Right lobe of liver (tissue), 6 donors: ENCODE data around the gene OPCML. TPM values are rescaled to one million over a fixed set of nuclear protein-coding genes. Genes with fewer than 3 reads are reported as not detected.

ENCODE experiments used
- ATAC-seq, 4 donors: fragments of 200-7000 bp; cut with Tn5 transposase; one replicate each; pipeline ENCODE4 v1.9.1; 2020; ENCODE audit warnings: mild to moderate bottlenecking in 4 of 4, moderate library complexity in 4 of 4
- DNase-seq, 3 donors: peaks; one replicate each; pipeline ENCODE4 v3.0.0-alpha.2; 2020
- H3K27ac ChIP-seq, 3 donors: fragments of 200-600 bp; one replicate each; pipeline ENCODE4 v1.8.0; 2022
- H3K27me3 ChIP-seq, 2 donors: fragments of 200-600 bp; one replicate each; pipeline ENCODE4 v1.8.0; 2022
- H3K36me3 ChIP-seq, 4 donors: fragments of 200-600 bp; sonication (generic) in 1 of 4; one replicate each; pipeline versions ENCODE4 v1.5.1 to v1.8.0; 2017 to 2022; ENCODE audit warnings: control low read depth in 1 of 4
- H3K4me1 ChIP-seq, 4 donors: fragments of 200-600 bp; sonication (generic) in 1 of 4; one replicate each; pipeline versions ENCODE4 v1.5.1 to v1.8.0; 2017 to 2022; ENCODE audit warnings: control low read depth in 1 of 4
- H3K4me3 ChIP-seq, 3 donors: fragments of 200-600 bp; one replicate each; pipeline ENCODE4 v1.8.0; 2022
- H3K9me3 ChIP-seq, 4 donors: fragments of 200-600 bp; sonication (generic) in 1 of 4; one replicate each; pipeline versions ENCODE4 v1.5.1 to v1.8.0; 2017 to 2022; ENCODE audit warnings: control low read depth in 1 of 4
- POLR2A ChIP-seq: fragments of 450-650 bp; IDR thresholded peaks from one replicate; pipeline ENCODE4 v1.6.1; 2017; ENCODE audit warnings: antibody characterized with exemption, mild to moderate bottlenecking
- WGBS: methylation state at CpG from one replicate; pipeline ENCODE4 v1.1.6; 2018; ENCODE audit warnings: low coverage, low lambda C conversion rate; ENCODE audit not compliant: insufficient coverage; ENCODE audit errors: missing lambda C conversion rate; 5-methylcytosine and 5-hydroxymethylcytosine counted together
- intact Hi-C, 2 donors: fragments of 100-400 bp; cut with DNase I; formaldehyde crosslinking; loops; one replicate each; pipeline versions ENCODE4 v1.11.2 to v1.14.1; 2022
- total RNA-seq, 6 experiments: library from RNA; depleted of rRNA in 2 of 6; stranded (reverse); fragments of >200 nt in 2 of 6; fragmentation: NEBNext Ultra II Directional in 3 of 6; extraction: Animal tissue kit (Norgen Biotek cat#: 25700) in 3 of 6; gene quantifications; one replicate each; pipeline versions ENCODE4 v1.1.0 to v1.2.4, GENCODE V29; 2016 to 2023
- TF ChIP-seq, protein P1 (sequence below), 4 donors: fragments of 200-600 bp in 3 of 4; fragments of 450-650 bp in 1 of 4; IDR thresholded peaks; one replicate each; pipeline versions ENCODE4 v1.5.1 to v1.8.0; 2016 to 2022; ENCODE audit warnings: antibody characterized with exemption in 4 of 4, mild to moderate bottlenecking in 2 of 4
- donor health status: DM: no; HTN: yes; CAD: no.
- donor health status: DM: no; HTN: no; CAD: no.
- donor health status: DM: no; HTN: no; CAD: no.
- donor health status: DM: no; HTN: yes; CAD: no.
- donor health status: DM: no; HTN: yes; CAD: no.

OPCML gene
- total RNA-seq, 6 experiments from 2014 or later = 0.11 TPM; not detected in 5

- no peak overlapping the region for H3K27ac ChIP-seq
- DNase-seq (no peak), ATAC-seq (no peak)
- H3K4me3 ChIP-seq = no peak overlapping the region
- no peaks in the 10 kb centered on the region for H3K4me1 ChIP-seq
- no peaks in the 10 kb centered on the region for H3K9me3 ChIP-seq
- intact Hi-C loops = no loop called here
- TF ChIP-seq, protein P1, sequence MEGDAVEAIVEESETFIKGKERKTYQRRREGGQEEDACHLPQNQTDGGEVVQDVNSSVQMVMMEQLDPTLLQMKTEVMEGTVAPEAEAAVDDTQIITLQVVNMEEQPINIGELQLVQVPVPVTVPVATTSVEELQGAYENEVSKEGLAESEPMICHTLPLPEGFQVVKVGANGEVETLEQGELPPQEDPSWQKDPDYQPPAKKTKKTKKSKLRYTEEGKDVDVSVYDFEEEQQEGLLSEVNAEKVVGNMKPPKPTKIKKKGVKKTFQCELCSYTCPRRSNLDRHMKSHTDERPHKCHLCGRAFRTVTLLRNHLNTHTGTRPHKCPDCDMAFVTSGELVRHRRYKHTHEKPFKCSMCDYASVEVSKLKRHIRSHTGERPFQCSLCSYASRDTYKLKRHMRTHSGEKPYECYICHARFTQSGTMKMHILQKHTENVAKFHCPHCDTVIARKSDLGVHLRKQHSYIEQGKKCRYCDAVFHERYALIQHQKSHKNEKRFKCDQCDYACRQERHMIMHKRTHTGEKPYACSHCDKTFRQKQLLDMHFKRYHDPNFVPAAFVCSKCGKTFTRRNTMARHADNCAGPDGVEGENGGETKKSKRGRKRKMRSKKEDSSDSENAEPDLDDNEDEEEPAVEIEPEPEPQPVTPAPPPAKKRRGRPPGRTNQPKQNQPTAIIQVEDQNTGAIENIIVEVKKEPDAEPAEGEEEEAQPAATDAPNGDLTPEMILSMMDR (IDR thresholded peaks at IDR 0.05) = no peak
- no peak for TF ChIP-seq POLR2A
- no peaks in the 10 kb centered on the region for H3K27me3 ChIP-seq
- WGBS = 58% methylated on average over 5 of the region's 12 CpGs
- H3K36me3 ChIP-seq = no peaks in the 10 kb centered on the region
Observed at GRCh38 chr11:133382131-133382812, 150.0 kb downstream of the OPCML start.

- ATAC-seq = no peak
- 17% methylated on average over 1 of the region's 3 CpGs for WGBS
- no peak overlapping the region for H3K4me3 ChIP-seq
- no peaks in the 10 kb centered on the region for H3K27me3 ChIP-seq
- no peaks in the 10 kb centered on the region for H3K4me1 ChIP-seq
- no peaks in the 10 kb centered on the region for H3K9me3 ChIP-seq
- H3K27ac ChIP-seq = no peak overlapping the region
- TF ChIP-seq, protein P1 (IDR thresholded peaks at IDR 0.05) = no peak
- no peak for TF ChIP-seq POLR2A
- intact Hi-C loops = no loop called here
- no peaks in the 10 kb centered on the region for H3K36me3 ChIP-seq
- no peak for DNase-seq
Observed at GRCh38 chr11:133381761-133382130, 150.6 kb downstream of the OPCML start.

- no peak for DNase-seq
- no peak for ATAC-seq
- H3K27ac ChIP-seq = no peak overlapping the region
Observed at GRCh38 chr11:133366147-133366546, 166.2 kb downstream of the OPCML start.

DNA sequence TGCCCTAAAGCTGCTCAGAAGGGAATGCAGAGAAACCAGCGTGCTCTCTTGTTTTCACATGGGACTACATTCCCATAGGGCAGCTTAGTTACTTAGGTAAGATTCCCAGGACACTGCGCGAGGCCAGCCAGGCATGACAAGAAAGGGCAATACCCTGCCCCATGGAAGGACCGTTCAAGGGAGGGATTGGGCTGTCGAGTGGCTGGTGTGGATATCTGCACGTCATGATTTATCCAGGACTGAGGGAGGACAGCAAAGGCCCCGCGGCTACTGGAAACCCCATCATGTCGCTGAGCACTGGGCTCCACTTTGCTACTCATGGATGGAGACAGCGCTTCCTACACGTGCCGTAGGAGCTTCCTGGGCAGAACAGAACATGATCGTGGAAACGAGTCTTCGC, 169.4 kb downstream of the OPCML start:
- no peak overlapping the region for H3K4me3 ChIP-seq
- no peaks in the 10 kb centered on the region for H3K4me1 ChIP-seq
- intact Hi-C loops = no loop called here
- TF ChIP-seq, protein P1 (IDR thresholded peaks at IDR 0.05) = no peak
- TF ChIP-seq POLR2A = no peak
- no peak overlapping the region for H3K27ac ChIP-seq
- no peaks in the 10 kb centered on the region for H3K9me3 ChIP-seq
- H3K27me3 ChIP-seq = no peaks in the 10 kb centered on the region
- WGBS = 50% methylated on average over 1 of the region's 15 CpGs
- no peaks in the 10 kb centered on the region for H3K36me3 ChIP-seq
- DNase-seq (no peak), ATAC-seq (no peak)

More at GRCh38 chr11:133366147-133366546, 166.2 kb downstream of the OPCML start:
- Histone ChIP-seq H3K27me3 (no peaks in the 10 kb centered on the region), H3K4me1 (no peaks in the 10 kb centered on the region), H3K4me3 (no peak overlapping the region), H3K9me3 (no peaks in the 10 kb centered on the region), H3K36me3 (no peaks in the 10 kb centered on the region)
- TF ChIP-seq, protein P1 (IDR thresholded peaks at IDR 0.05) = no peak
- no peak for TF ChIP-seq POLR2A
- intact Hi-C loops = no loop called here
- WGBS = 31% methylated on average over 8 of the region's 8 CpGs
